ENCODE data around the gene SPOCK2.

SPOCK2 gene

GRCh38 chr10:72074574-72075375 lies 13.6 kb downstream of the SPOCK2 start:
- no peak overlapping the region for H3K4me2 ChIP-seq (ENCODE audit: low read depth, low read length, poor library complexity, severe bottlenecking)
- no peak overlapping the region for H2AFZ ChIP-seq (ENCODE audit: low read depth, low read length, severe bottlenecking)
- H3F3A ChIP-seq (ENCODE audit: insufficient read depth) = no peaks in the 10 kb centered on the region
- no peak overlapping the region for H3K9ac ChIP-seq (ENCODE audit: low read length)
- no peak overlapping the region for H3K27ac ChIP-seq (ENCODE audit: low read depth, low read length)
- H3K79me2 ChIP-seq (ENCODE audit: insufficient read depth, low read length) = no peaks in the 10 kb centered on the region
- H3K27me3 ChIP-seq (ENCODE audit: low read length) = no peaks in the 10 kb centered on the region
- no peak overlapping the region for H3K4me3 ChIP-seq (ENCODE audit: insufficient read depth, low read length, poor library complexity, severe bottlenecking)
- H3K9me3 ChIP-seq (ENCODE audit: insufficient read depth, low read length) = no peaks in the 10 kb centered on the region
- TF ChIP-seq EZH2phosphoT487 (conservative IDR thresholded peaks at IDR 0.05; ENCODE audit: low read length) = no peak
- H3K36me3 ChIP-seq (ENCODE audit: low read length) = no peaks in the 10 kb centered on the region
- H4K20me1 ChIP-seq (ENCODE audit: low read depth, low read length) = no peaks in the 10 kb centered on the region
- no peaks in the 10 kb centered on the region for H3K9me2 ChIP-seq (replicated peaks; ENCODE audit: insufficient read depth, low read length)

GRCh38 chr10:72073708-72074573 lies 14.4 kb downstream of the SPOCK2 start:
- TF ChIP-seq, protein P1, sequence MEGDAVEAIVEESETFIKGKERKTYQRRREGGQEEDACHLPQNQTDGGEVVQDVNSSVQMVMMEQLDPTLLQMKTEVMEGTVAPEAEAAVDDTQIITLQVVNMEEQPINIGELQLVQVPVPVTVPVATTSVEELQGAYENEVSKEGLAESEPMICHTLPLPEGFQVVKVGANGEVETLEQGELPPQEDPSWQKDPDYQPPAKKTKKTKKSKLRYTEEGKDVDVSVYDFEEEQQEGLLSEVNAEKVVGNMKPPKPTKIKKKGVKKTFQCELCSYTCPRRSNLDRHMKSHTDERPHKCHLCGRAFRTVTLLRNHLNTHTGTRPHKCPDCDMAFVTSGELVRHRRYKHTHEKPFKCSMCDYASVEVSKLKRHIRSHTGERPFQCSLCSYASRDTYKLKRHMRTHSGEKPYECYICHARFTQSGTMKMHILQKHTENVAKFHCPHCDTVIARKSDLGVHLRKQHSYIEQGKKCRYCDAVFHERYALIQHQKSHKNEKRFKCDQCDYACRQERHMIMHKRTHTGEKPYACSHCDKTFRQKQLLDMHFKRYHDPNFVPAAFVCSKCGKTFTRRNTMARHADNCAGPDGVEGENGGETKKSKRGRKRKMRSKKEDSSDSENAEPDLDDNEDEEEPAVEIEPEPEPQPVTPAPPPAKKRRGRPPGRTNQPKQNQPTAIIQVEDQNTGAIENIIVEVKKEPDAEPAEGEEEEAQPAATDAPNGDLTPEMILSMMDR (IDR thresholded peaks at IDR 0.05; ENCODE audit: insufficient read depth, low read length, poor library complexity, severe bottlenecking) = no peak
- no peak for TF ChIP-seq EZH2phosphoT487 (conservative IDR thresholded peaks at IDR 0.05; ENCODE audit: low read length)
- no peak overlapping the region for H3K4me3 ChIP-seq (ENCODE audit: insufficient read depth, low read length, poor library complexity, severe bottlenecking)
- no peaks in the 10 kb centered on the region for H3K79me2 ChIP-seq (ENCODE audit: insufficient read depth, low read length)
- H3K36me3 ChIP-seq (ENCODE audit: low read length) = no peaks in the 10 kb centered on the region
- no peak overlapping the region for H3K9ac ChIP-seq (ENCODE audit: low read length)
- no peaks in the 10 kb centered on the region for H3F3A ChIP-seq (ENCODE audit: insufficient read depth)
- no peaks in the 10 kb centered on the region for H4K20me1 ChIP-seq (ENCODE audit: low read depth, low read length)
- no peaks in the 10 kb centered on the region for H3K9me3 ChIP-seq (ENCODE audit: insufficient read depth, low read length)
- H2AFZ ChIP-seq (ENCODE audit: low read depth, low read length, severe bottlenecking) = no peak overlapping the region
- no peak overlapping the region for H3K27ac ChIP-seq (ENCODE audit: low read depth, low read length)
- H3K27me3 ChIP-seq (ENCODE audit: low read length) = no peaks in the 10 kb centered on the region
- no peaks in the 10 kb centered on the region for H3K9me2 ChIP-seq (replicated peaks; ENCODE audit: insufficient read depth, low read length)
- H3K4me2 ChIP-seq (ENCODE audit: low read depth, low read length, poor library complexity, severe bottlenecking) = no peak overlapping the region

- H3K27ac ChIP-seq (ENCODE audit: low read depth, low read length) = no peak overlapping the region
- H3K9me2 ChIP-seq (replicated peaks; ENCODE audit: insufficient read depth, low read length) = no peaks in the 10 kb centered on the region
- H3K4me3 ChIP-seq (ENCODE audit: insufficient read depth, low read length, poor library complexity, severe bottlenecking) = no peak overlapping the region
- H3K4me2 ChIP-seq (ENCODE audit: low read depth, low read length, poor library complexity, severe bottlenecking) = no peak overlapping the region
- TF ChIP-seq EZH2phosphoT487 (conservative IDR thresholded peaks at IDR 0.05; ENCODE audit: low read length) = no peak
- TF ChIP-seq, protein P1 (IDR thresholded peaks at IDR 0.05; ENCODE audit: insufficient read depth, low read length, poor library complexity, severe bottlenecking) = no peak
- H3K9me3 ChIP-seq (ENCODE audit: insufficient read depth, low read length) = no peaks in the 10 kb centered on the region
- H3K36me3 ChIP-seq (ENCODE audit: low read length) = no peaks in the 10 kb centered on the region
- H3F3A ChIP-seq (ENCODE audit: insufficient read depth) = no peaks in the 10 kb centered on the region
- H2AFZ ChIP-seq (ENCODE audit: low read depth, low read length, severe bottlenecking) = no peak overlapping the region
- H4K20me1 ChIP-seq (ENCODE audit: low read depth, low read length) = no peaks in the 10 kb centered on the region
- no peaks in the 10 kb centered on the region for H3K27me3 ChIP-seq (ENCODE audit: low read length)
- H3K79me2 ChIP-seq (ENCODE audit: insufficient read depth, low read length) = no peaks in the 10 kb centered on the region
- no peak overlapping the region for H3K9ac ChIP-seq (ENCODE audit: low read length)
Observed at GRCh38 chr10:72072639-72073038, 15.7 kb downstream of the SPOCK2 start.
